ENCODE measurements around the gene SLC7A6OS. TPM values are rescaled to one million over a fixed set of nuclear protein-coding genes. Genes with fewer than 3 reads are reported as not detected.
A peak's percentile ranks its signal among the peaks of the same experiment; 100 is the strongest.

The SLC7A6OS gene
- total and polyA plus RNA-seq, 3 experiments from 2014 or later, result 21.8 to 28.2 (median 25.5) TPM

- H3K36me3 Mint-ChIP-seq, result peaks cover 3 to 62% (median 22%) of the 10 kb centered on the region in 3 donors
- ChIA-PET CTCF (interaction anchor here (0.8 to 22.1 kb wide), 5 partner anchors 23 to 51 kb away, joined by 3 to 319 read pairs (median 4); partner anchors contain the start of genes PRMT7, SLC7A6 and SLC7A6OS), POLR2A (interaction anchor here (0.5 to 1.6 kb wide), 4 partner anchors 13 to 399 kb away, joined by 4 to 9 read pairs (median 6); partner anchors contain the start of genes PLA2G15, PRMT7 and SLC7A6OS)
- Histone ChIP-seq H3K36me3 (ENCODE audit: insufficient read depth, low read length) (peaks cover 18% of the 10 kb centered on the region), H3K27ac (ENCODE audit: low read depth, low read length) (no peak overlapping the region), H3K4me1 (ENCODE audit: insufficient read depth, low read length) (peaks cover 96% of the 10 kb centered on the region), H3K27me3 (ENCODE audit: insufficient read depth, low read length, poor library complexity, severe bottlenecking) (no peaks in the 10 kb centered on the region), H3K9me3 (ENCODE audit: low read length) (no peaks in the 10 kb centered on the region), H3K4me3 (ENCODE audit: low read length) (peak overlapping the region; percentile 5)
- peaks cover 89 to 93% (median 93%) of the 10 kb centered on the region in 3 donors for H3K4me1 Mint-ChIP-seq
- peak overlapping the region in 6 of 7 donors; percentile 53 to 84 (median 76) for H3K4me3 Mint-ChIP-seq
- peak overlapping the region; percentile 79 to 98 (median 91) for H3K27ac Mint-ChIP-seq
- DNase-seq, result no peak
- H3K9me3 Mint-ChIP-seq, result no peaks in the 10 kb centered on the region
- no peaks in the 10 kb centered on the region for H3K27me3 Mint-ChIP-seq
Measured at GRCh38 chr16:68288252-68288650, 22.5 kb downstream of the SLC7A6OS start.

- Mint-ChIP-seq H3K4me3 (peak overlapping the region; percentile 53 to 84 (median 72)), H3K27ac (peak overlapping the region; percentile 79 to 98 (median 91)), H3K9me3 (no peaks in the 10 kb centered on the region), H3K27me3 (no peaks in the 10 kb centered on the region), H3K36me3 (peaks cover 3 to 63% (median 24%) of the 10 kb centered on the region in 3 donors), H3K4me1 (peaks cover 91 to 95% (median 95%) of the 10 kb centered on the region in 3 donors)
- Histone ChIP-seq H3K9me3 (ENCODE audit: low read length) (no peaks in the 10 kb centered on the region), H3K4me3 (ENCODE audit: low read length) (peak overlapping the region; percentile 57), H3K36me3 (ENCODE audit: insufficient read depth, low read length) (peaks cover 18% of the 10 kb centered on the region), H3K27ac (ENCODE audit: low read depth, low read length) (no peak overlapping the region), H3K4me1 (ENCODE audit: insufficient read depth, low read length) (peaks cover 99% of the 10 kb centered on the region), H3K27me3 (ENCODE audit: insufficient read depth, low read length, poor library complexity, severe bottlenecking) (no peaks in the 10 kb centered on the region)
- CTCF ChIA-PET, result interaction anchor here (0.8 to 22.1 kb wide), 4 partner anchors 23 to 41 kb away, joined by 3 to 319 read pairs (median 8); partner anchors contain the start of genes PRMT7, SLC7A6 and SLC7A6OS
- POLR2A ChIA-PET, result interaction anchor here (0.5 to 1.6 kb wide), 6 partner anchors 13 to 398 kb away, joined by 3 to 9 read pairs (median 6); partner anchors contain the start of genes PLA2G15, PRMT7 and SLC7A6OS
- peak in 4 of 5 donors; percentile 19 to 63 (median 60) for DNase-seq
Measured at GRCh38 chr16:68287276-68288251, 23.2 kb downstream of the SLC7A6OS start.

DNA sequence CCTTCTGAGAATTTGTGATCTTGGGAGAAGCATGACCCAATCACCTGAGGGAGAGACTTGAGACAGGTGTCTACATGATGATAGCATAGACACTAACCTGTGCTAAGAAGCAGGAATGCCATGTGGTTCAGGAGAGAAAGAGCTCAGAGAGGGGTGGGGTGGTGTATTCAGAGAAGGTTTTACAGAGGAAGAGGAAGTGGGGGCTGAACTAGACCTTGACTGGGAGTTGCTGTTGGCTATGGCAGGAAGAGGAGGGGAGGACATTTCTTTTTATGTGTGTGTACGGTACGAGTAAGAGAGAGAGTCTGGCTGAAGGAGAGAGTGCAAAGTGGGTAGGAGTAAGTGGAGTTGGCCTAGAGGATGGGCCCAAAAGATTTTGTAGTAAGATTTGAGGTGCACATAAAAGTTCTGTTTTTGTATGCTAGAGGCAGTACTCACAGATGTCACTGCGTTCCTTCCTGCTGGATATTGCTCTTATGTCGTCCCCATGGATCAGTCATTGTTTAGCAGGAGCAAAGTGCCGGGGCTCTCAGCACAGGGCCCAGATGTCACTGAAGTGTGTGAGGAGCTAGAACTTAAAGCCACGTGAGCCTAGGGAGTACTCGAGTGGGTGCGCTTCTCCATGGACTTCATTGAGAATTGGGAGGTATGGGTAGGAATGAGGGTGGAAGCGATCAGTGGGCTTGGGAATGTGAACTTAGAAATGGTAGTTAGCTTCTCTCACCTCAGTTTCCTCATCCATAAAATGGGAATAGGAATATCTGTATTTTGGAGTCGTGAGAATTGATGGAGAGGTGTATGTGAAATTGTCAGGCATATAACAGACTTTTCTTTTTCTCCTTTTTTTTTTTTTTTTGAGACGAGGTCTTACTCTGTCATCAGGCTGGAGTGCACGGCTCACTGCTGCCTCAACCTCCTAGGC is 24.3 kb downstream of the SLC7A6OS start:
- peaks cover 19% of the 10 kb centered on the region for H3K36me3 ChIP-seq (ENCODE audit: insufficient read depth, low read length)
- DNase-seq, result peak in 2 of 5 donors; percentile 53 to 73
- Mint-ChIP-seq H3K27me3 (no peaks in the 10 kb centered on the region), H3K36me3 (peaks cover 3 to 64% (median 28%) of the 10 kb centered on the region in 3 donors), H3K4me1 (peaks cover 92 to 96% (median 95%) of the 10 kb centered on the region in 3 donors), H3K4me3 (peak overlapping the region; percentile 67 to 90 (median 83)), H3K27ac (peak overlapping the region; percentile 85 to 98 (median 90)), H3K9me3 (no peaks in the 10 kb centered on the region)
- H3K9me3 ChIP-seq (ENCODE audit: low read length), result no peaks in the 10 kb centered on the region
- peaks cover 99% of the 10 kb centered on the region for H3K4me1 ChIP-seq (ENCODE audit: insufficient read depth, low read length)
- CTCF ChIA-PET, result interaction anchor here (1.1 to 22.1 kb wide), 8 partner anchors 8 to 43 kb away, joined by 4 to 319 read pairs (median 11); partner anchors contain the start of genes PRMT7, SLC7A6 and SLC7A6OS
- POLR2A ChIA-PET, result interaction anchor here (0.5 to 3.5 kb wide), 12 partner anchors 10 to 1362 kb away, joined by 3 to 21 read pairs (median 5); partner anchors contain the start of genes GFOD2, PRMT7, SLC7A6 and SLC7A6OS
- H3K27me3 ChIP-seq (ENCODE audit: insufficient read depth, low read length, poor library complexity, severe bottlenecking), result no peaks in the 10 kb centered on the region
- no peak overlapping the region for H3K27ac ChIP-seq (ENCODE audit: low read depth, low read length)
- H3K4me3 ChIP-seq (ENCODE audit: low read length), result peak overlapping the region; percentile 57

DNA sequence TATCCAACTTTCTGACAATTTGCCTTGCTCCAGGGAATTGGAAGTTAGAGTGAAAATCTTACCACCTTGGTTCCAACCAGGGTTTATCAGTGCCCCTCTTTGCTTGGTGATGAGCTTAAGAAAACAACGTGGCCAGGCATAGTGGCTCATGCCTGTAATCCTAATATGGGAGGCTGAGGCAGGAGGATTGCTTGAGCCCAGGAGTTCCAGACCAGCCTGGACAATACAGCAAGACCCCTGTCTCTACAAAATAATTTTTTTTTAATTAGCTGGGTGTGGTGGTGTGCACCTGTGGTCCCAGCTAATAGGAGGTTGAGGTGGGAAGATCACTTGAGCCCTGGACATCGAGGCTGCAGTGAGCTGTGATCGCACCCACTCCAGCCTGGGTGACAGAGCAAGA is 25.1 kb downstream of the SLC7A6OS start:
- Mint-ChIP-seq H3K27ac (peak overlapping the region; percentile 80 to 98 (median 90)), H3K36me3 (peaks cover 0 to 63% (median 29%) of the 10 kb centered on the region in 3 donors), H3K4me3 (peak overlapping the region in 6 of 7 donors; percentile 79 to 90 (median 84)), H3K9me3 (no peaks in the 10 kb centered on the region), H3K4me1 (peaks cover 92 to 95% (median 95%) of the 10 kb centered on the region in 3 donors), H3K27me3 (no peaks in the 10 kb centered on the region)
- Histone ChIP-seq H3K27ac (ENCODE audit: low read depth, low read length) (no peak overlapping the region), H3K4me1 (ENCODE audit: insufficient read depth, low read length) (peaks cover 99% of the 10 kb centered on the region), H3K36me3 (ENCODE audit: insufficient read depth, low read length) (peaks cover 16% of the 10 kb centered on the region), H3K27me3 (ENCODE audit: insufficient read depth, low read length, poor library complexity, severe bottlenecking) (no peaks in the 10 kb centered on the region), H3K4me3 (ENCODE audit: low read length) (peak overlapping the region; percentile 57), H3K9me3 (ENCODE audit: low read length) (no peaks in the 10 kb centered on the region)
- ChIA-PET CTCF (interaction anchor here (1.1 to 22.1 kb wide), 8 partner anchors 9 to 43 kb away, joined by 4 to 319 read pairs (median 10); partner anchors contain the start of genes PRMT7, SLC7A6 and SLC7A6OS), POLR2A (interaction anchor here (0.6 to 3.5 kb wide), 8 partner anchors 10 to 567 kb away, joined by 3 to 21 read pairs (median 6); partner anchors contain the start of genes GFOD2, PRMT7, SLC7A6 and SLC7A6OS)
- no peak for DNase-seq

GRCh38 chr16:68284847-68285246 is 25.9 kb downstream of the SLC7A6OS start:
- H3K4me1 Mint-ChIP-seq, result peaks cover 89 to 92% (median 92%) of the 10 kb centered on the region in 3 donors
- DNase-seq, result peak in 1 of 5 donors; percentile 39
- peaks cover 99% of the 10 kb centered on the region for H3K4me1 ChIP-seq (ENCODE audit: insufficient read depth, low read length)
- H3K27ac ChIP-seq (ENCODE audit: low read depth, low read length), result no peak overlapping the region
- ChIA-PET CTCF (interaction anchor here (1.5 to 22.1 kb wide), 7 partner anchors 8 to 44 kb away, joined by 3 to 319 read pairs (median 10); partner anchors contain the start of genes PRMT7, SLC7A6 and SLC7A6OS), POLR2A (interaction anchor here (0.7 to 3.5 kb wide), 6 partner anchors 9 to 26 kb away, joined by 3 to 21 read pairs (median 7); partner anchors contain the start of genes PRMT7, SLC7A6 and SLC7A6OS)
- H3K36me3 Mint-ChIP-seq, result peaks cover 0 to 61% (median 31%) of the 10 kb centered on the region in 3 donors
- H3K4me3 ChIP-seq (ENCODE audit: low read length), result peak overlapping the region; percentile 57
- H3K27ac Mint-ChIP-seq, result peak overlapping the region; percentile 80 to 98 (median 90)
- no peaks in the 10 kb centered on the region for H3K9me3 ChIP-seq (ENCODE audit: low read length)
- H3K27me3 Mint-ChIP-seq, result no peaks in the 10 kb centered on the region
- H3K9me3 Mint-ChIP-seq, result no peaks in the 10 kb centered on the region
- H3K27me3 ChIP-seq (ENCODE audit: insufficient read depth, low read length, poor library complexity, severe bottlenecking), result no peaks in the 10 kb centered on the region
- H3K4me3 Mint-ChIP-seq, result peak overlapping the region; percentile 56 to 84 (median 75)
- peaks cover 10% of the 10 kb centered on the region for H3K36me3 ChIP-seq (ENCODE audit: insufficient read depth, low read length)

- CTCF ChIA-PET, result interaction anchor here (1.3 to 22.1 kb wide), 10 partner anchors 8 to 55 kb away, joined by 3 to 319 read pairs (median 4); partner anchors contain the start of genes PRMT7, SLC7A6 and SLC7A6OS
- Mint-ChIP-seq H3K27me3 (no peaks in the 10 kb centered on the region), H3K36me3 (peaks cover 0 to 60% (median 29%) of the 10 kb centered on the region in 3 donors), H3K27ac (peak overlapping the region; percentile 80 to 98 (median 90)), H3K9me3 (no peaks in the 10 kb centered on the region), H3K4me1 (peaks cover 84 to 91% (median 90%) of the 10 kb centered on the region in 3 donors), H3K4me3 (peak overlapping the region; percentile 56 to 84 (median 75))
- H3K9me3 ChIP-seq (ENCODE audit: low read length), result no peaks in the 10 kb centered on the region
- DNase-seq, result no peak
- peak overlapping the region; percentile 3 for H3K27ac ChIP-seq (ENCODE audit: low read depth, low read length)
- H3K4me3 ChIP-seq (ENCODE audit: low read length), result peak overlapping the region; percentile 28
- H3K27me3 ChIP-seq (ENCODE audit: insufficient read depth, low read length, poor library complexity, severe bottlenecking), result no peaks in the 10 kb centered on the region
- peaks cover 10% of the 10 kb centered on the region for H3K36me3 ChIP-seq (ENCODE audit: insufficient read depth, low read length)
- POLR2A ChIA-PET, result interaction anchor here (0.7 to 3.5 kb wide), 4 partner anchors 12 to 19 kb away, joined by 3 to 21 read pairs (median 7); partner anchors contain the start of gene SLC7A6
- peaks cover 99% of the 10 kb centered on the region for H3K4me1 ChIP-seq (ENCODE audit: insufficient read depth, low read length)
Measured at GRCh38 chr16:68283801-68284598, 26.7 kb downstream of the SLC7A6OS start.
